C1 segment of cervical spinal cord (tissue), 14 donors: Measurements from ENCODE around the gene TIAM2.
"Not testable (repeated sequence)": the region's sequence is repeated elsewhere in the genome, so short reads cannot be mapped to it uniquely, and the experiment has no call there.

Experiments
- DNase-seq, 14 donors: peaks; one replicate each; lab custom pipeline; 2025; lab: John Stamatoyannopoulos, UW

The TIAM2 gene

GRCh38 chr6:155190677-155191076 is 195.6 kb downstream of the TIAM2 start:
- no peak for DNase-seq

DNA sequence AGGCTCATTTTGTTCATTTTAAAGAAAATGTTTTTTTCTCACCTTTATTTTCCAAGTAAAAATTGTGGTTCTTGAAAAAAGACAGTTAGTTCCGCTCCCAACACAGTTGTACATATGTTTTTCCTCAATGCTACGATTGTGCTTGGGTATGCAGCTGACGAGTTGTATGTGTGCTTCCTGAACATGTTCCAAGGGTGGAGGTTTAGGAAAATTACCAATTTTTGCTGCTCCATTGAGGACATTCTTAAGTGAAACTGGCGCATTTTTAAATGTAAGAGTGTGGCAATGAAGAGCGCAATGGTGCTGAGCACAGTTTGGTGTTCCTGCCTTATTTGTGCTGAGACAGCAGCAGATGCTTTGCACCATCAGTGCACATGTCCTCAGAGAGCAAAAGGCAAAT is 198.4 kb downstream of the TIAM2 start:
- DNase-seq: no peak

GRCh38 chr6:155194399-155194798 is 199.3 kb downstream of the TIAM2 start:
- no peak for DNase-seq

- no peak for DNase-seq
Observed at GRCh38 chr6:155195903-155196302, 200.8 kb downstream of the TIAM2 start.

DNA sequence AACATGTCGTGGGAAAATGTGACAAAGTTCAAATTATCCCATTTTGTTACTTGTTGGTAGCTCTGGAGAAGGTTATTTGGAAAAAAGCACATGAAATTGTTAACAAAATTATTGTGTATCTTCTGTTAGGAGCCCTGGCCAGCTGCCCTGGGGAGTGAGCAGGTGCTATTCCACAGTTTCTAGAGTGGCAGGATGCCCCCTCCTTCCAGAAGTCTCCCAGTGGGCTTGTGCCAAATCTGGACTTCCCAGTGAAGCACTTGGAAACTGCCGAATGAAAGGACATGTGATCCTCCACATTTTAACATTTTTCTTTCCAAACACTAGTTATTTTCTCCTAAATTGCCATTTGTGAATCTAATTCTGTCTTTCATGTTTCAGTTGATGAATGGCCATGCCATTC is 201.8 kb downstream of the TIAM2 start:
- DNase-seq: peak in 2 of 14 donors; percentile 7 to 64

GRCh38 chr6:155197932-155198331 is 202.8 kb downstream of the TIAM2 start:
- no peak for DNase-seq

DNA sequence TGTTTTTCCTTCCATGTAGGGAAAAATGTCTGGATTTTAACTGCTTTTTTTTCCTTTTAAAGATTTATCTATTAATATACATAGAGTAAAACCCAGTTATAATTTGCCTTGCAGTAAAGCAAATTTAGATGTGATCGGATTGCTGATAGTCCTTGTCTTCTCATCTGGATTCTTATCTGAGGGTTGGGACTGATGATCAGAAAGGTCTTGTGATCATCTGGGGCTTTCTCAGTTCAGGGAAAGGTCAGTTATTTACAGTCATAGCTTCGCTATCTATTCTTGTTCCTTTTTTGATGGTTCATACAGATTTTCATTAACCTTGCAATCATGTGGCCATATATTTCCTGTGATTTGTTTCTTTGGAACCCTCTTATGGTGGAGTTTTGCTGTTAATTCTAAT is 204.9 kb downstream of the TIAM2 start:
- no peak for DNase-seq

- no peak for DNase-seq
Observed at GRCh38 chr6:155201461-155202226, 206.5 kb downstream of the TIAM2 start.

- no peak for DNase-seq
Observed at GRCh38 chr6:155207223-155207622, 212.1 kb downstream of the TIAM2 start.

DNA sequence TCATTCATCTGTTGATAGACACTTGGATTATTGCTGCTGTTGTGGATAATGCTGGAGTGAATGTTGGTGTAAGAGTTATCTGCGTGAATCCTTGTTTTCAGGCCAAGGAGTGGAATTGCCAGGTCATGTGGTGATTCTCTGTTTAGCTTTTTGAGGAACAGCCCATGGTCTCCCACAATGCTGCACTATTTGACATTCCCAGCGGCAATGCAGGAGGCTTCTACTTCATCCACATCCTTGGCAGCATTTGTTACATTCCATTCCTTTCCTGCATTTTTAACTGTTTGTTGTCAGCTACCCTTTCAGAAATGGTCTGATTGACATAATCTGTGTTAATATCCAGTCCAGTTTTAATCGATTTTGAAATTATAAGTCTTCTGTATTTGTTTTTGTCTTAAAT is 217.0 kb downstream of the TIAM2 start:
- no peak for DNase-seq

DNA sequence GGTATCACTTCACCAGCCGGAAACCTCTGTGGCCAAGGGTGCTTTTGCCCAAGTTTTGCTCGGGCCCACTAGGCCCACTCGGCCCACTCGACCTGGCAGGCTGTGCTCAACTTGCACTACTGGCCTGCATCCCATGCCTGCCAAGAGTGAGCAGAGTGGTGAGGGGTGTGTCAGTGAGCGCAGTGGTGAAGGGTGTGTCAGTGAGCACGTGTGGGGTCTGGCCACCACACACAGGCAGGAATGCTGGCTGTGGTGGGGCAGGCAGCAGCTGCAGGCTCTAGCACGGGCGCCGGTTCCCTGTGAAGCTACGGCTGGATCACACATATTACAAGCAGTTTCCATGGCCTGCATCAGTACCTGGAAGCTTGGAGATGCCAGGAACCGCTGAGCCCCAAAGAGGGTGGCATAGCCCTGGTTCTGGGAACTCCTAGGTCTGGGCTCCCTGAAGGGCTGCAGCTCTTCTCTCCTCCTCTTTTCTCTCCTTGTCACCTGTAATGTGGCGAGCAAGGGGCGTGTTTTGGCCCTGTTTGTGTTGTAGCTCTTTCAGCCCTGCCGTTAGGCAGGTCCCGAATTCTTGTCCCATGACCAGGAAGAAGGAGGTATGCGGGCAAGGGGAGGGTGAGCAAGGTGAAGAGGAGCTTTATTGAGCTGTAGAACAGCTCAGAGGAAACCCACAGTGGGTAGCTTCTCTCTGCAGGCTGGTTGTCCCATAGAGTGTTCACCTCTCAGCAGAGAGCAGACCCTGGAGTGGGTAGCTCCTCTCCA is 217.7 kb downstream of the TIAM2 start:
- no peak for DNase-seq

DNA sequence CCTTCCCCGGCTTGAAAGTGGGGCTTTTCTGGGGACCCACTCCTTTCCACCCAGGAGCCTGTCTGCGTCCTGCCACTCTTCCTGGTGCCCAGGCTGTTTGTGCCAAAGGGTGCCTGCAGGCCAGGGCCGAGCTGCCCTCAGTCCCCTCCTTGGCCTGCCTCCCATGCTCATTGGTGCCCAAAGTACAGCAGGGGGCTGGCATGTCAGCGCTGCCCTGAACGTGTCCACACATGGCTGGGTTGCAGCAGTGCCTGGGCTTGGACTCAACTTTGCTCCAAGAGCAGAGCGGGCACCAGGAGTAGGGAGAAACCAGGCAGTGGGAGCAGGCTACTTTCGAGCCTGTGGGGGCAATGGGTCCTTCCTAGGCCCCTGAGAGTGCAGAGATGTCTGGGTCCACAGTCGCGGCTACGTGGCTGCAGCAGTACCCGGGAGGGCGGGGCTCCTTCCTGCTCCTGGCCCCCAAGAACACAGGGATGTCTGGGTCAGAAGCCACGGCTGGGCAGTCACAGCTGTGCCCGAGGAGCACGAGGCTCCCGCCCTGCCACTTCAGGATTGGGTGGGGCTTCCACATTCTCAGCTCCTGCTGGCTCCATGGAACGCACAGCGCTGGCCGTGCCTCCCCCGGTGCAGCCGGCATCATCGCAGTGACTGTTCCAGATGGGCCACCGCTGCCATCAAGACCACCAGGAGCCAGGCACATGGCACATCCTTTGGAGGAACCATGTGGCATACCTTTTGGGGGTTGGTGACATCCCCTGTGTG is 218.7 kb downstream of the TIAM2 start:
- DNase-seq: no peak

- no peak for DNase-seq
Observed at GRCh38 chr6:155215906-155216305, 220.8 kb downstream of the TIAM2 start.

DNA sequence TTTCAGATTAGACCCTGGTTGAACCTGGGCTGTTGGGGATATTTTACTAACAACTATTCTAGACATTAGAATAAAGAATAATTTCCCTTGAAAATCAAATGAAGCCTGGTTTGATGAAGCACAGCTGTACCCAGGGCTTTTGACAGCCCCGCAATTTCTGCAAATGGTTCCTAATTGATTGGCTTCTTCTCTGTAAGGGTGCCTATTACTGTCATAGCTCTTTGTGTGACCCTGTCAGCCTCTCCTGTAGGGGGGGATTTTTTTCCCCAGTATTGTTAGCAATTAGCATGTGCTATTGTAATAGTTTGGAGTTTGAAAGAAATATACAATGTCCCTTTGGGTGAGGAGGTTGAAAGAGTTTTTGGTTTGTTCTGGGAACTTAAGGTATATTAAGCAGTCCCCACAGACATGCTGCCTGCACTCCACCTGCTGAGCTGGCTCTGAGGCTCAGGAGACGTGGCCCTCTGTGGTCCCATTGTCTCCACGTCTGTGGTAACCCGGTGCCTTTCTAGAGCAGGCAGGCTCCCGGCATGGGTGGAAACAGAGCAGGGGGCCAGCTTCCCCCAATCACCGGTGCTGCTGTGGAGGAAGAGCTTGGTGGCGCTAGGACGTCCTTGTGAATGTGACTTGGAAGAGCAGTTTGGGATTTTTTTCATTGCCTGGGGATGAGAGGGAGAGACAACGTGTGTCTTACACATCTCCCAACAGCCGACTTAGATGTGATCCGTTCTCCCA is 221.4 kb downstream of the TIAM2 start:
- DNase-seq: no peak

DNA sequence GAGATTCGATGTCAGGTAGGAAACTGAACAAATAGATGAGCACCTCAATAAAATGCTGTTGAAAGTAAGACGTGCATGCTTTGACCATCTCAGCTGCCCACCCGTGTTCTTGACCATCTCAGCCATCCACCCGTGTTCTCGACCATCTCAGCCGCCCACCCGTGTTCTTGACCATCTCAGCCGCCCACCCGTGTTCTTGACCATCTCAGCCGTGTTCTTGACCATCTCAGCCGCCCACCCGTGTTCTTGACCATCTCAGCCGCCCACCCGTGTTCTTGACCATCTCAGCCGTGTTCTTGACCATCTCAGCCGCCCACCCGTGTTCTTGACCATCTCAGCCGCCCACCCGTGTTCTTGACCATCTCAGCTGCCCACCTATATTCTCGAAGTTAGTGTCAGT is 223.6 kb downstream of the TIAM2 start:
- DNase-seq: not testable (repeated sequence)

DNA sequence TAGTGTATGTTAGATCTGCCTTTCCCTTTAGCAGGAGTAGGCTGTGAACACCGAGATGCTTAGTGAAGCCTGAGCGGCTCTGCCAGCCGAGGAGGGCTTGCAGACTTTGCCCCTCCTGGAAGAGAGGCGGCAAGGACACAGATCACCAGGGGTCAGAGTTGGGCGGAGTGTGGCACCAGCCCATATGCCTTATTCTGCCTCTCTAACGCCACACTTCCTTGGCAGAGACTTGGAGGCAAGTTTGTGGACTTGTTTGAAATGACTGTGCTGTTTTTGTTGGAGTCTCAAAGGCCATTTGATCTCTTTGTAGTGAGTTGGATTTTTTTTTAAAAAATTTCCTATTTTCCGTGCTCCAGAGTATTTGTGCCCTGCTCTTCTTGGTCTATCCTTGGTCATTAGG is 224.2 kb downstream of the TIAM2 start:
- DNase-seq: peak in 1 of 14 donors; percentile 39

DNA sequence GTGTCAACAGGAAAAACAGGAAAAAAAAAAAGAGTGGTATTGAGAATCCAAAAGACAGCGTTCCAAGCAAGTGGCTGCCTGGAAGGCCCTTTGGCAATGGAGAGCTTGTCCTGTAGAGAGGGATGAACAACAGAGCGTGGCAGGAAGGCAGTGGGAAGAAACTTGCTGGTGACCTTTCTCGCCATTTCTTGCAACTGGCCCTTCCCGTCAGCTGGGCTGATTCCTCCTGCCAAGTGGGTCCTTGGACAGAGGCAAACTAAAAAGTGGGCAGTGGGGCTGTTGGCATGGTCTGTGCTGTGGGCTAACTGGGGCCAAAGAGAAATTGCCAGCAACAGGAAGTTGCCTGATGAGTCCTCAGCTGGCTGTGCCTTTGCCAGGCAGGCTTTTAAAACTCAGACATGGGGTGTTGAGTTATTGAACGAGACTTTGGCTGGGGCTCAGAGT is 224.8 kb downstream of the TIAM2 start:
- DNase-seq: peak in 11 of 14 donors; percentile 3 to 87 (median 32)

DNA sequence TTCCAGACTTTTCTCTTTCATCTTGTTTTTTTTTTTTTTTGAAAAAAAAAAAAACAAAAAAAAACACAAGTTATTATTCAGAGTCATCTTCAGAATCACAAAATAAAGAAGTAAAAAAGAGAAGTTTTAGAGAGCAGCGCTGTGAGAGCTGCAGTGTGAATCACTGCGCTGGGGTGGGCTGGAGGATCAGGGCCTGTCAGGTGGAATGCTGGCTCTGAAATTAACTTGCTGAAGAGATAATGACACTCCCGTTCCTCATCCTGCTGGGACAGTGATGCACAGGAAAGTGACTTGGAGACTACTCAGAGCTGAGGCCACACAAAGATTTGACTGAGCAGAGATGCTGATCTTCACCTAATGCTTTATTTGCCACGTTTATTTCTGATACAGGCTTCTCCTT is 226.0 kb downstream of the TIAM2 start:
- DNase-seq: no peak

- DNase-seq: no peak
Observed at GRCh38 chr6:155222506-155222905, 227.4 kb downstream of the TIAM2 start.

DNA sequence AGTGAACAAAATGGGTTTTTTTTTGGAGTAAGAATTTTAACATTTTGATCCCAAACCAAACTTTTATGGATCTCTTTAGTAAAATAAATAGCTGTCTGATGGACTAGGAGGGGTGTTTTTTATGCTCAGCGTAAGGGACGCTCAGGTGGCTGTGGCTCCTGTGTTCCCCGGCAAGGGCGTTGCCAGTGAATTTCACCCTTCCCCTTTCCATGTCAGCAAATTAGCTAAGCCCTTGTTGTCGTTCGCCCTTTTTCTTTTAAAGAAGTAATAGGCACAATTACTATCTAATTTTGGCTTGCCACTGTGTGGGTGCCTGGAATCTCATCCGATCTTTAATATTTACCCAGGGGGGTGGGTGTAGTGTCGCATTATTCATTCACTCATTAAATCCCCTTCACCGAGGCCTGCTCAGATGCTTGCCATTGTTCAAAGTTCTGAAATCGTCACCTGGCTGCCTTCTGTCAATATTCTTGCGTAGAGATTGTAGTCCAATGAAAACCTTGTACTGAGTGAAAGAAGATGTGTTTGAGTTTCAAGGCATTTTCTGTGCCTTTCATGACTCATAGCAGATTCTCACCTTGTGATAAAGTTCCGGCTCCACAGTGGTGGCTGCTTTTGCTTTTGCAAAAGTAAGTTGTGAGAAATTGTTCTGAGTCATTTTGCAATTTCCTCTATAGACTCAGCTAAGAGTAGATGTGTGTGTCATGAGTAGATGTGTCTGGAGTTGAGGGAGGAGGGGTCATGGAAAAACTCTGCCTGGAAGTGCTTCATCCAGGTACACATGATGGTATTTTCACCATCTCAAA is 228.7 kb downstream of the TIAM2 start:
- no peak for DNase-seq

- DNase-seq: no peak
Observed at GRCh38 chr6:155224618-155225017, 229.5 kb downstream of the TIAM2 start.
